ENCODE data around the gene SDK2.

The SDK2 gene

GRCh38 chr17:73609060-73609459 lies 35.2 kb downstream of the SDK2 start:
- no peak for DNase-seq

- no peak for DNase-seq
These were observed 38.8 kb downstream of the SDK2 start for GRCh38 chr17:73605444-73605843.

- no peak for DNase-seq
These were observed 39.8 kb downstream of the SDK2 start for GRCh38 chr17:73604476-73604875.

- DNase-seq = no peak
These were observed 40.3 kb downstream of the SDK2 start for GRCh38 chr17:73603971-73604370.

- no peak for DNase-seq
These were observed 44.0 kb downstream of the SDK2 start for GRCh38 chr17:73600103-73600871.

GRCh38 chr17:73599599-73599998 lies 44.6 kb downstream of the SDK2 start:
- no peak for DNase-seq

- no peak for DNase-seq
These were observed 46.0 kb downstream of the SDK2 start for GRCh38 chr17:73598212-73598611.

- no peak for DNase-seq
These were observed 48.3 kb downstream of the SDK2 start for GRCh38 chr17:73595931-73596330.

- peak; percentile 13 for DNase-seq
These were observed 48.8 kb downstream of the SDK2 start for GRCh38 chr17:73595479-73595878.

GRCh38 chr17:73595068-73595467 lies 49.2 kb downstream of the SDK2 start:
- DNase-seq = no peak

GRCh38 chr17:73594598-73594997 lies 49.6 kb downstream of the SDK2 start:
- DNase-seq = no peak

GRCh38 chr17:73594025-73594424 lies 50.2 kb downstream of the SDK2 start:
- no peak for DNase-seq

GRCh38 chr17:73593249-73593965 lies 50.8 kb downstream of the SDK2 start:
- DNase-seq = no peak

- DNase-seq = peak; percentile 13
These were observed 51.7 kb downstream of the SDK2 start for GRCh38 chr17:73592501-73592961.

- DNase-seq = no peak
These were observed 52.2 kb downstream of the SDK2 start for GRCh38 chr17:73592079-73592415.

GRCh38 chr17:73591296-73592078 lies 52.8 kb downstream of the SDK2 start:
- DNase-seq = no peak

GRCh38 chr17:73589363-73589980 lies 54.8 kb downstream of the SDK2 start:
- DNase-seq = no peak

GRCh38 chr17:73588891-73589290 lies 55.4 kb downstream of the SDK2 start:
- DNase-seq = no peak

GRCh38 chr17:73588301-73588846 lies 55.9 kb downstream of the SDK2 start:
- no peak for DNase-seq

GRCh38 chr17:73586921-73587602 lies 57.2 kb downstream of the SDK2 start:
- no peak for DNase-seq

GRCh38 chr17:73586275-73586832 lies 57.9 kb downstream of the SDK2 start:
- no peak for DNase-seq

GRCh38 chr17:73585583-73585982 lies 58.7 kb downstream of the SDK2 start:
- no peak for DNase-seq

All from stimulated activated CD4-positive, alpha-beta T cell treated with anti-CD3 and anti-CD28 coated beads, Interleukin-12 subunit alpha, Interleukin-12 subunit beta, amount 100 ng/mL, for 4 hours (primary cell).